Fibroblast of skin of left quadriceps (primary cell): ENCODE results near the gene DLGAP1.

ENCODE experiments used
- DNase-seq, 2 experiments: peaks; one replicate each; pipeline ENCODE4 v3.0.0-alpha.2; 2013; ENCODE audit warnings: low read depth in 2 of 2

The DLGAP1 gene

DNA sequence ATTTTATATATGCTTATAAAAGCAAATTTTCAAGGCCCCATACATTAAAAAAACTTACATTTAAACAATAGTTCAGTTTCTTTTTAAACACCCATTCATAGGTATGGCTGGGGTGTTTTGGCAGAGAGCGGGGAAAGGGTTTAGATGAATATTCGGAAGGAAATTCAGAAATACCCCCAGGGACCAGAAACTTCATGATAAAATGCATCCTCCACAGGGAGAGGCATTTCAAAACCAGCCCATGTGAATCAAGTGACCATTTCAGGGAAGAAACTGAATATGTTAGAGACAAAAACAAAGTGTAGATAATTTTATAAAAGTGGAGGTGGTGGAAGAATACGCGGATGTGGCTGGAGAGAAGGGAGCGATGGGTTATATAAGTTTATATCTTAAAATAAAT lies 678.0 kb downstream of the DLGAP1 start:
- no peak for DNase-seq

- no peak for DNase-seq
Observed at GRCh38 chr18:3775996-3776395, 679.1 kb downstream of the DLGAP1 start.

DNA sequence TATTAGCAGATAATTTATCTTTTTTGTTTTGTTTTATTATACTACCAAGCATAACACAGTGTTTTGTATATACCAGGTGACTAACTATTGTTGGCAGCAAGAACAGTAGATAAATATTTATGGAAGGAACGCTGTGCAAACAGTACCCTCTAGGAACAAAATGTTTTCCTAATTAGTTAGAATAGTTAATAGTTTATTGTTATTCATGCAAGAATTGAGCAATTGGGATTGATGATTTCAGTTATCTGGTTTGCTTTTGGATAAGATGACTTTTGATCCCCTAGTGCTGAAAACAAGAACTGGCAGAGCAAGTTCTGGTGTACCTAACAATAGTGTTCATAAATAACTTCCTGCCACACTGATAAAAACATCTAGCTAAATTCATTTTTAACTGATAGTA lies 681.8 kb downstream of the DLGAP1 start:
- no peak for DNase-seq

- DNase-seq, result peak; percentile 84
Observed at GRCh38 chr18:3771121-3771971, 683.8 kb downstream of the DLGAP1 start.

GRCh38 chr18:3761266-3761665 lies 693.8 kb downstream of the DLGAP1 start:
- no peak for DNase-seq

GRCh38 chr18:3760741-3761140 lies 694.4 kb downstream of the DLGAP1 start:
- no peak for DNase-seq

DNA sequence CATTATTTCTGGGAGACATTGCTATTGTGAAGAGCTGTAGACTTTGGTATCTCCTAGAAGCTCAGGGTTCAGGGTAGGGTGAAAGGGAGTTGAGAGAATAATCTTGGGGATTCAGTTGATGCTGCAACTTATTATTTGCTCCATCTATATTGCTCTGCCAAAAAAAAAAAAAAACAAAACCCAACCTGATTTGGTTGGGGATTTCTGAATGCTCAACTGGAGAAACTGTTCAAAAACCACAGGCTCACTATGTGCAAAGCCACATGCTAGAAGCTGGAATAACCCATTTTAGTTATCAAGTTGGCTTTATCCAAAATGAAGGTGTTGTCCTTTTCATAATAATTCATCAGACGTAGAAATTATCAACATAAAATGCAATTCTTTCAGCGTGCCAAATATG lies 696.0 kb downstream of the DLGAP1 start:
- DNase-seq, result no peak

GRCh38 chr18:3758531-3758930 lies 696.6 kb downstream of the DLGAP1 start:
- no peak for DNase-seq

DNA sequence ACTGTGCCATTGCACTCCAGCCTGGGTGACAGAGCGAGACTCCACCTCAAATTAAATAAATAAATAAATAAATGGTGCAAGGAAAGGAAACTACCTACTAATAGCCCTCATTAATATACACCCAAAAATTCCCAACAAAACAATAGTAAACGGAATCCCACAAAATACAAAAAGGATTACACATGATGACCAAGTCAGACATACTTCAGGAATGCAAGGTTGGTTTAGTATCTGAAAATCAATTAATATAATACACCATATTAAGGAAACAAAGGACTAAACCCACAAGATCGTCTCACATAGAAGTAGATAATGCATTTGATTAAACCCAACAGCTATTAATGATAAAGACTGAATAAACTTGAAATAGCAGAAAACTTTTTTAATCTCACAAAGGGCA lies 697.7 kb downstream of the DLGAP1 start:
- no peak for DNase-seq

GRCh38 chr18:3753106-3753505 lies 702.0 kb downstream of the DLGAP1 start:
- no peak for DNase-seq

DNA sequence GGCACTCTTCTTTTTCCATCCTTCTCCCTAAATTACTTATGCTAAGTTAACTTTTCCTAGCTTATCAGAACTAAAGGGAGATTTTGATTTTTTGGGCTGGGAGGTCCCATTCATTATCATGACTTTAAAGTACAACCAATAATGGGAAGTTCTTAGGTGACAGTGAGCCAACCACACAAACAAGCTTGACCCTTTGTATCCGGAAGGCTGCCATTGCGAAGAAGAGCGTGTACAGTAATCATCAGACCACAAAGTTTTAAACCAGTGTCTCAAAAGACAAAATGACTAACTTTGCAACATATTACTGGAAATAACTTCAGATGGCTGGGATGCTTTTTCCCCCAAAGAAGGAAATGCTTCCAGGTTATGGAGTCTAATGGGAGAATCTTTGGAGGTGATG lies 707.0 kb downstream of the DLGAP1 start:
- no peak for DNase-seq

DNA sequence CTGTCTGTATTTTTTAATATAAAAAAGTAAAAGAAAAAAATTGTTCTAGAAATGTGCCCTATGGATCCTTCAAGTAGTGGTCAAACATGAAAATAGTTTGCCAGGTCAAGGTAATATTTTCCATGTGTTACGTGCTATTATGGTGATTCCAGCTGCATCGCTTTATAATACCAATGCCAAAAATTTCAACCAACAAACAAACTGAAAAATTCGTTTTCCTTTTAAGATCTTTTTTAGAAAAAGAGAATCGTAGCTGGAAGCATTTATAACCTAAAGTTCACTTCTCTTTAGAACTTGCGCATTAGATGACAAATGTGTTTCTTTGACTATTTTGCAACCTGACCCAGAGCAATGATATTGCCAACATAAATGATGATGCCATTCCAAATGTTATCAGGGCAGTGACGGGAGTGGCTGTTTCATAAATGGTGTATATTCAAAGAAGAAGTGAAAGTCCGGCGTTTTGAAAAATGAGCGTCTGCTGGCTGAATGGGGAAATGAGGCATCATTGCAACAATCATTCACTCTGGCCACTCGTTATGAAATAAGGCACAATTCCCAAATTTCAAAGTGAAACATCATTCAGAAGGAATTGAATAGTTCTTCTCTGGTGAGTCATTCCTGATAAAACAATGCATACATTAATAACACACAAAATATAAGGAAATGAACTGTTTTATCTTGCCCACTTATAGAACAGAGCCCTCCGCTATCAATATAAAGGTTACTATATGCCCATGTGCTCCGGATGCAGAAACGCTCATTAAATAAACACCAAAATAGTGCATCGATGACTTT lies 707.7 kb downstream of the DLGAP1 start:
- DNase-seq, result peak in 1 of 2 experiments; percentile 11

DNA sequence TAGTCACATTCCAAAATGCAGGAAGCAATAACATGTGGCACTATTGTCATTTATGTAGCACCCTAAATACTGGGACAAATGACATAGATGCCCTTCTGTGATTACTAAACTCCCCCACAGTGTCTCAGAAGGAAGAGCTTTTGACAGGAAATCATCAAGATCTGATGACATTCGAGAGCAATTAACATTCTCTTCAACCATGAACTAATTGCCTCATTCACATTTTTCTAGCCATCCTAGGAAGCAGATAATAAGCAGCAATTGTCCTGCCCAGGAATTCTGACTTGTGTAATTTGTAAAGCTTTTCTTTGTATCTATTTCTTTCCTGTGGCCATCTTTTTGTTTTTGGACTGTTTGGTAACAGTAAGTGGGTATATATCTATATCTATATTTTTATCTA lies 712.6 kb downstream of the DLGAP1 start:
- no peak for DNase-seq

- no peak for DNase-seq
Observed at GRCh38 chr18:3741333-3741732, 713.8 kb downstream of the DLGAP1 start.

DNA sequence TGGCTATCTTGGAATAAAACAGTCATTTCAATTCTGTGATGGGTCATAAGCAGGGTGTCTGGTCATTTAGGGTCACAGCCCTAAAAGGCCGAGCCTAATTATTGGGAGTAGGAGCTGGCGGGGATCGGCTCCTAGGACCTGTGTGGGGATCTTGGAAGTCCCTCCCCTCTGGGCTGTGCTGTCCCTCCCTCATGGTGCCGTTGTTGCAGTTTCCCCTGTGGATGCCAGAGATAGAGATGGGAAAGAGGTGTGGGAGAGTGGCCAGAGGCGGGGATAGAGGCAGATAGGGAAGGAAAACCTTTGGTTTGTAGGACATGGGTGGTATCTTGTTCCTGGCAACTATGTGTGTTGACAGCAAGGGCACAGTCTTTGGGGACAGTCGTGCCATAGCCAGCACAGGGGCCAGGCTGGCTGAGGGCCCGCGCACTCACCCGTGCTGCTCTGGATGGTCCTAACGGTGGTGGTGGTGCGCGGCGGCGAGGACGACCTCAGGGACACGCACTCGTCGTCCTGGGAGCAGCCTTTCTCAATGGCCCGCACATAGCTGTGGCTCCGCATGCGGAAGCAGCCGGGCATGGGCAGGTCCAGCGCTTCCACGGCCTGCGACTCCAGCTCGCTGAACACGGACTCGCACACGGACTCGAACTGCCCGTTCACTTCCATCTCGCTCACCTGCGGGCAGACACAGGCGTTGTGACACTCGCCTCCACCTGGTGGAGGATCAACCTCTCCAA lies 726.2 kb downstream of the DLGAP1 start:
- DNase-seq, result no peak

GRCh38 chr18:3727274-3727673 lies 727.8 kb downstream of the DLGAP1 start:
- DNase-seq, result no peak

- DNase-seq, result no peak
Observed at GRCh38 chr18:3726238-3726951, 728.7 kb downstream of the DLGAP1 start.

GRCh38 chr18:3725115-3725514 lies 730.0 kb downstream of the DLGAP1 start:
- no peak for DNase-seq

- no peak for DNase-seq
Observed at GRCh38 chr18:3723554-3723953, 731.6 kb downstream of the DLGAP1 start.

- DNase-seq, result no peak
Observed at GRCh38 chr18:3722649-3723433, 732.3 kb downstream of the DLGAP1 start.
